Measurements from ENCODE around the gene SLC25A33.

GRCh38 chr1:9603307-9603706 is 64.0 kb downstream of the SLC25A33 start:
- no peak for TF ChIP-seq POLR2A (IDR thresholded peaks at IDR 0.05)
- TF ChIP-seq, protein P1, sequence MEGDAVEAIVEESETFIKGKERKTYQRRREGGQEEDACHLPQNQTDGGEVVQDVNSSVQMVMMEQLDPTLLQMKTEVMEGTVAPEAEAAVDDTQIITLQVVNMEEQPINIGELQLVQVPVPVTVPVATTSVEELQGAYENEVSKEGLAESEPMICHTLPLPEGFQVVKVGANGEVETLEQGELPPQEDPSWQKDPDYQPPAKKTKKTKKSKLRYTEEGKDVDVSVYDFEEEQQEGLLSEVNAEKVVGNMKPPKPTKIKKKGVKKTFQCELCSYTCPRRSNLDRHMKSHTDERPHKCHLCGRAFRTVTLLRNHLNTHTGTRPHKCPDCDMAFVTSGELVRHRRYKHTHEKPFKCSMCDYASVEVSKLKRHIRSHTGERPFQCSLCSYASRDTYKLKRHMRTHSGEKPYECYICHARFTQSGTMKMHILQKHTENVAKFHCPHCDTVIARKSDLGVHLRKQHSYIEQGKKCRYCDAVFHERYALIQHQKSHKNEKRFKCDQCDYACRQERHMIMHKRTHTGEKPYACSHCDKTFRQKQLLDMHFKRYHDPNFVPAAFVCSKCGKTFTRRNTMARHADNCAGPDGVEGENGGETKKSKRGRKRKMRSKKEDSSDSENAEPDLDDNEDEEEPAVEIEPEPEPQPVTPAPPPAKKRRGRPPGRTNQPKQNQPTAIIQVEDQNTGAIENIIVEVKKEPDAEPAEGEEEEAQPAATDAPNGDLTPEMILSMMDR (IDR thresholded peaks at IDR 0.05) = no peak

All from adrenal gland (tissue), 5 donors.